HG03039 (cell line): Measurements from ENCODE around the gene RNF10.
"Not testable (repeated sequence)": the region's sequence is repeated elsewhere in the genome, so short reads cannot be mapped to it uniquely, and the experiment has no call there.

Experiments used
- ATAC-seq: cut with Tn5 transposase; IDR thresholded peaks from one replicate; pipeline ENCODE4 v1.9.1; 2021; ENCODE audit warnings: mild to moderate bottlenecking, moderate library complexity; ENCODE audit not compliant: unreplicated experiment

Gene RNF10

GRCh38 chr12:120579179-120579578 is 45.0 kb downstream of the RNF10 start:
- ATAC-seq, result no peak

GRCh38 chr12:120580787-120581723 is 46.9 kb downstream of the RNF10 start, which contains the start of gene POP5:
Gene POP5, minus strand, starts transcription at chr12:120581402. Its CDS starts 40 bp downstream, at chr12:120581362.
- peak; percentile 91 for ATAC-seq

GRCh38 chr12:120581998-120582397 is 47.8 kb downstream of the RNF10 start:
- no peak for ATAC-seq

- no peak for ATAC-seq
Measured at GRCh38 chr12:120583478-120584030, 49.4 kb downstream of the RNF10 start.

GRCh38 chr12:120584343-120585149 is 50.4 kb downstream of the RNF10 start:
- ATAC-seq, result no peak

GRCh38 chr12:120586206-120586605 is 52.0 kb downstream of the RNF10 start:
- no peak for ATAC-seq

GRCh38 chr12:120586860-120587259 is 52.7 kb downstream of the RNF10 start:
- no peak for ATAC-seq

- no peak for ATAC-seq
Measured at GRCh38 chr12:120588371-120588770, 54.2 kb downstream of the RNF10 start.

GRCh38 chr12:120588948-120589930 is 55.1 kb downstream of the RNF10 start:
- no peak for ATAC-seq

- ATAC-seq, result no peak
Measured at GRCh38 chr12:120590741-120591407, 56.7 kb downstream of the RNF10 start.

- no peak for ATAC-seq
Measured at GRCh38 chr12:120592121-120593049, 58.2 kb downstream of the RNF10 start.

- no peak for ATAC-seq
Measured at GRCh38 chr12:120596901-120597300, 62.7 kb downstream of the RNF10 start.

GRCh38 chr12:120597861-120598260 is 63.7 kb downstream of the RNF10 start:
- no peak for ATAC-seq

GRCh38 chr12:120598674-120599463 is 64.7 kb downstream of the RNF10 start:
- ATAC-seq, result no peak

- ATAC-seq, result no peak
Measured at GRCh38 chr12:120599672-120600552, 65.8 kb downstream of the RNF10 start.

GRCh38 chr12:120602416-120602815 is 68.3 kb downstream of the RNF10 start:
- ATAC-seq, result not testable (repeated sequence)

GRCh38 chr12:120610560-120610959 is 76.4 kb downstream of the RNF10 start:
- no peak for ATAC-seq
